WTC11 (cell line): Measurements from ENCODE around the gene ZDHHC24. TPM values are rescaled to one million over a fixed set of nuclear protein-coding genes. Genes with fewer than 3 reads are reported as not detected.

Experiments
- ATAC-seq: fragments of 200-7000 bp; cut with Tn5 transposase; 2 replicates; pipeline ENCODE4 v1.10.0; 2021; ENCODE audit warnings: mild to moderate bottlenecking, moderate library complexity
- CTCF ChIA-PET: fragments of 300-600 bp; sonication (Branson Sonifier 250); formaldehyde crosslinking; loops from one replicate; lab custom pipeline; 2021; ENCODE audit warnings: antibody characterized with exemption; lab: Charles Lee
- POLR2A ChIA-PET: fragments of 350-600 bp; sonication (Branson Sonifier 250); formaldehyde crosslinking; loops from one replicate; lab custom pipeline; 2021; ENCODE audit warnings: antibody characterized with exemption; lab: Charles Lee
- DNase-seq: peaks from one replicate; pipeline ENCODE4 v3.0.0; 2021; ENCODE audit warnings: low spot score
- H3K27ac Mint-ChIP-seq: 2 replicates; pipeline ENCODE4 v1.8.0; 2021; ENCODE audit warnings: mixed read lengths
- H3K27me3 Mint-ChIP-seq: 2 replicates; pipeline ENCODE4 v1.8.0; 2021; ENCODE audit warnings: low read depth, mild to moderate bottlenecking, moderate library complexity, mixed read lengths
- H3K36me3 Mint-ChIP-seq: 2 replicates; pipeline ENCODE4 v1.8.0; 2021; ENCODE audit warnings: mixed read lengths
- H3K4me1 Mint-ChIP-seq: 2 replicates; pipeline ENCODE4 v1.8.0; 2022; ENCODE audit warnings: mixed read lengths
- H3K4me3 Mint-ChIP-seq: 2 replicates; pipeline ENCODE4 v1.8.0; 2021; ENCODE audit warnings: mild to moderate bottlenecking, moderate library complexity, mixed read lengths
- H3K9me3 Mint-ChIP-seq: 2 replicates; pipeline ENCODE4 v1.8.0; 2021; ENCODE audit warnings: mixed read lengths
- CTCF ChIP-seq: fragments of 200-600 bp; IDR thresholded peaks from 2 replicates; pipeline ENCODE4 v1.8.0; 2022; ENCODE audit warnings: antibody characterized with exemption
- E2F1 ChIP-seq: sonication (generic); formaldehyde crosslinking; IDR thresholded peaks from 2 replicates; pipeline ENCODE4 v1.8.0; 2022; ENCODE audit warnings: mild to moderate bottlenecking, missing genetic modification reagents
- E2F4 ChIP-seq: sonication (generic); formaldehyde crosslinking; IDR thresholded peaks from 2 replicates; pipeline ENCODE4 v1.8.1; 2022; ENCODE audit warnings: low read depth, mild to moderate bottlenecking, moderate library complexity, missing genetic modification reagents, borderline replicate concordance
- ESRRA ChIP-seq: sonication (generic); formaldehyde crosslinking; IDR thresholded peaks from 2 replicates; pipeline ENCODE4 v1.8.1; 2022; ENCODE audit warnings: mild to moderate bottlenecking, missing genetic modification reagents, borderline replicate concordance
- ETV6 ChIP-seq: sonication (generic); formaldehyde crosslinking; IDR thresholded peaks from 2 replicates; pipeline ENCODE4 v1.8.1; 2022; ENCODE audit warnings: mild to moderate bottlenecking, missing genetic modification reagents
- FOXK1 ChIP-seq: sonication (generic); formaldehyde crosslinking; IDR thresholded peaks from 2 replicates; pipeline ENCODE4 v1.8.0; 2022; ENCODE audit warnings: mild to moderate bottlenecking, moderate library complexity, missing genetic modification reagents
- HMGA2 ChIP-seq: fragments of 250-450 bp; sonication (Bioruptor Pico); IDR thresholded peaks from 2 replicates; pipeline ENCODE4 v1.4.0; 2021; ENCODE audit warnings: mild to moderate bottlenecking, moderate library complexity
- HMGXB4 ChIP-seq: sonication (generic); formaldehyde crosslinking; IDR thresholded peaks from 2 replicates; pipeline ENCODE4 v1.8.1; 2023; ENCODE audit warnings: mild to moderate bottlenecking, moderate library complexity, missing genetic modification reagents
- JAZF1 ChIP-seq: fragments of 250-450 bp; sonication (Bioruptor Pico); IDR thresholded peaks from 2 replicates; pipeline ENCODE4 v1.9.0; 2021; ENCODE audit warnings: moderate library complexity, mild to moderate bottlenecking, inconsistent platforms
- MXD4 ChIP-seq: fragments of 250-450 bp; sonication (Bioruptor Pico); IDR thresholded peaks from 2 replicates; pipeline ENCODE4 v1.8.0; 2021; ENCODE audit warnings: mild to moderate bottlenecking, moderate library complexity, borderline replicate concordance
- NFE2L1 ChIP-seq: sonication (generic); formaldehyde crosslinking; IDR thresholded peaks from 2 replicates; pipeline ENCODE4 v1.8.1; 2023; ENCODE audit warnings: missing genetic modification reagents
- NR3C1 ChIP-seq: sonication (generic); formaldehyde crosslinking; conservative IDR thresholded peaks from 2 replicates; pipeline ENCODE4 v1.8.1; 2023; ENCODE audit warnings: low read depth, mild to moderate bottlenecking, missing genetic modification reagents
- PRRX2 ChIP-seq: fragments of 250-450 bp; sonication (Bioruptor Pico); IDR thresholded peaks from 2 replicates; pipeline ENCODE4 v1.8.0; 2021; ENCODE audit warnings: mild to moderate bottlenecking
- RELA ChIP-seq: sonication (generic); formaldehyde crosslinking; IDR thresholded peaks from 2 replicates; pipeline ENCODE4 v1.8.1; 2022; ENCODE audit warnings: missing genetic modification reagents, mild to moderate bottlenecking, borderline replicate concordance
- SOX15 ChIP-seq: fragments of 250-450 bp; sonication (Bioruptor Pico); IDR thresholded peaks from 2 replicates; pipeline ENCODE4 v1.9.0; 2021; ENCODE audit warnings: mild to moderate bottlenecking
- SP1 ChIP-seq: sonication (generic); formaldehyde crosslinking; conservative IDR thresholded peaks from 2 replicates; pipeline ENCODE4 v1.8.1; 2022; ENCODE audit warnings: missing genetic modification reagents
- TEAD4 ChIP-seq: sonication (generic); formaldehyde crosslinking; IDR thresholded peaks from 2 replicates; pipeline ENCODE4 v1.8.0; 2022; ENCODE audit warnings: mild to moderate bottlenecking, missing genetic modification reagents
- ZNF138 ChIP-seq: sonication (generic); formaldehyde crosslinking; conservative IDR thresholded peaks from 2 replicates; pipeline ENCODE4 v1.8.1; 2022; ENCODE audit warnings: mild to moderate bottlenecking, moderate library complexity, missing genetic modification reagents
- ZNF263 ChIP-seq: sonication (generic); formaldehyde crosslinking; IDR thresholded peaks from 2 replicates; pipeline ENCODE4 v1.8.1; 2022; ENCODE audit warnings: low read depth, mild to moderate bottlenecking, moderate library complexity, missing genetic modification reagents
- ZNF317 ChIP-seq: sonication (generic); formaldehyde crosslinking; IDR thresholded peaks from 2 replicates; pipeline ENCODE4 v1.8.1; 2023; ENCODE audit warnings: low read depth, mild to moderate bottlenecking, moderate library complexity, missing genetic modification reagents, borderline replicate concordance
- ZNF416 ChIP-seq: fragments of 250-450 bp; sonication (Bioruptor Pico); IDR thresholded peaks from 2 replicates; pipeline ENCODE4 v1.9.0; 2021; ENCODE audit warnings: mild to moderate bottlenecking, inconsistent platforms
- ZNF423 ChIP-seq: fragments of 250-450 bp; sonication (Bioruptor Pico); IDR thresholded peaks from 2 replicates; pipeline ENCODE4 v2.1.2; 2022; ENCODE audit warnings: mild to moderate bottlenecking, moderate library complexity
- total RNA-seq: library from RNA; stranded (reverse); gene quantifications from 3 replicates; pipeline ENCODE4 v1.2.3, GENCODE V29; 2021

The ZDHHC24 gene
- total RNA-seq, 1 experiment from 2014 or later: 14.8 TPM

GRCh38 chr11:66505276-66505816 is 40.5 kb downstream of the ZDHHC24 start:
- H3K9me3 Mint-ChIP-seq: no peaks in the 10 kb centered on the region
- POLR2A ChIA-PET: no interaction called here
- no peak for TF ChIP-seq RELA (CRISPR knock-in tag)
- TF ChIP-seq ETV6: no peak
- TF ChIP-seq ZNF423 (CRISPR knock-in tag): no peak
- TF ChIP-seq ESRRA (CRISPR knock-in tag): no peak
- TF ChIP-seq ZNF317 (CRISPR knock-in tag): no peak
- no peak for TF ChIP-seq E2F4 (CRISPR knock-in tag)
- no peak for TF ChIP-seq SOX15 (CRISPR knock-in tag)
- TF ChIP-seq NFE2L1 (CRISPR knock-in tag): no peak
- no peaks in the 10 kb centered on the region for H3K27me3 Mint-ChIP-seq
- ATAC-seq (no peak), DNase-seq (no peak)
- 0 out of 2 replicates have a peak overlapping the region, but pooled peaks have one; percentile 8 for H3K27ac Mint-ChIP-seq
- peaks cover 4% of the 10 kb centered on the region; the same call in 1 of the 2 replicates for H3K36me3 Mint-ChIP-seq
- CTCF ChIA-PET: interaction anchor here (1.7 kb wide), 1 partner anchor 14 kb away, joined by 8 read pairs; no protein-coding TSS in a partner anchor
- no peak overlapping the region for H3K4me3 Mint-ChIP-seq
- H3K4me1 Mint-ChIP-seq: no peaks in the 10 kb centered on the region

GRCh38 chr11:66498506-66498905 is 47.3 kb downstream of the ZDHHC24 start:
- no peaks in the 10 kb centered on the region for H3K27me3 Mint-ChIP-seq
- DNase-seq (no peak), ATAC-seq (no peak)
- H3K4me3 Mint-ChIP-seq: no peak overlapping the region
- H3K36me3 Mint-ChIP-seq: peaks cover 20% of the 10 kb centered on the region; the same call in 1 of the 2 replicates
- H3K9me3 Mint-ChIP-seq: no peaks in the 10 kb centered on the region
- H3K4me1 Mint-ChIP-seq: no peaks in the 10 kb centered on the region
- CTCF ChIA-PET: no interaction called here
- TF ChIP-seq ZNF423 (CRISPR knock-in tag) (no peak), JAZF1 (CRISPR knock-in tag) (no peak), PRRX2 (no peak), NR3C1 (CRISPR knock-in tag) (no peak), MXD4 (CRISPR knock-in tag) (no peak)
- H3K27ac Mint-ChIP-seq: no peak overlapping the region
- POLR2A ChIA-PET: no interaction called here

- Mint-ChIP-seq H3K4me3 (no peak overlapping the region), H3K27me3 (no peaks in the 10 kb centered on the region), H3K9me3 (no peaks in the 10 kb centered on the region), H3K4me1 (no peaks in the 10 kb centered on the region), H3K36me3 (peaks cover 25% of the 10 kb centered on the region), H3K27ac (no peak overlapping the region)
- ChIA-PET POLR2A (no interaction called here), CTCF (interaction anchor here (1.3 kb wide), 1 partner anchor 141 kb away, joined by 3 read pairs; no protein-coding TSS in a partner anchor)
- no peak for TF ChIP-seq FOXK1 (CRISPR knock-in tag)
- TF ChIP-seq CTCF: no peak
- TF ChIP-seq E2F1 (CRISPR knock-in tag): no peak
- no peak for TF ChIP-seq SP1 (CRISPR knock-in tag)
- TF ChIP-seq HMGA2 (CRISPR knock-in tag): no peak
- TF ChIP-seq HMGXB4 (CRISPR knock-in tag): no peak
- TF ChIP-seq ZNF263 (CRISPR knock-in tag): no peak
- no peak for TF ChIP-seq PRRX2
- no peak for TF ChIP-seq TEAD4 (CRISPR knock-in tag)
- TF ChIP-seq ZNF416 (CRISPR knock-in tag): no peak
- no peak for TF ChIP-seq ZNF317 (CRISPR knock-in tag)
- no peak for TF ChIP-seq ZNF138
- ATAC-seq: no peak
- no peak for DNase-seq
Observed at GRCh38 chr11:66497206-66497605, 48.6 kb downstream of the ZDHHC24 start.
